NCI-H1417 (cell line): Measurements from ENCODE around the gene LOXL3.
A peak's percentile ranks its signal among the peaks of the same experiment; 100 is the strongest.

Experiments
- DNase-seq, 3 experiments: peaks; one replicate each; lab custom pipeline; 2025; lab: John Stamatoyannopoulos, UW

LOXL3 gene

GRCh38 chr2:74528600-74529356, 25.0 kb downstream of the LOXL3 start:
- DNase-seq: no peak

- DNase-seq: no peak
These were observed 26.0 kb downstream of the LOXL3 start for GRCh38 chr2:74527741-74528140.

GRCh38 chr2:74526649-74527230, 27.0 kb downstream of the LOXL3 start:
- DNase-seq: no peak

GRCh38 chr2:74525717-74526648, 27.8 kb downstream of the LOXL3 start, which contains the start of gene DQX1:
Gene DQX1 (minus strand): TSS chr2:74526231. CDS start chr2:74525729, 502 bp downstream.
- DNase-seq: peak in 1 of 3 experiments; percentile 39

- DNase-seq: no peak
These were observed 28.6 kb downstream of the LOXL3 start for GRCh38 chr2:74524955-74525716.

- no peak for DNase-seq
These were observed 29.7 kb downstream of the LOXL3 start for GRCh38 chr2:74524005-74524404.

- no peak for DNase-seq
These were observed 31.2 kb downstream of the LOXL3 start for GRCh38 chr2:74522516-74522915.

GRCh38 chr2:74516650-74517049, 37.1 kb downstream of the LOXL3 start:
- DNase-seq: no peak

GRCh38 chr2:74515981-74516633, 37.6 kb downstream of the LOXL3 start:
- DNase-seq: peak in 1 of 3 experiments; percentile 18

GRCh38 chr2:74515271-74515980, 38.3 kb downstream of the LOXL3 start:
- no peak for DNase-seq

GRCh38 chr2:74514368-74515270, 39.1 kb downstream of the LOXL3 start, which contains the start of gene TLX2:
Gene TLX2 (plus strand): TSS chr2:74514450. CDS start chr2:74514807, 357 bp downstream.
- peak in 2 of 3 experiments; percentile 58 to 65 for DNase-seq

- DNase-seq: peak in 2 of 3 experiments; percentile 60 to 65
These were observed 40.0 kb downstream of the LOXL3 start for GRCh38 chr2:74513605-74514367.

GRCh38 chr2:74512744-74513604, 40.8 kb downstream of the LOXL3 start:
- no peak for DNase-seq

- DNase-seq: no peak
These were observed 42.4 kb downstream of the LOXL3 start for GRCh38 chr2:74511104-74511989.

GRCh38 chr2:74510272-74510671, 43.5 kb downstream of the LOXL3 start:
- DNase-seq: no peak

GRCh38 chr2:74507926-74508520, 45.7 kb downstream of the LOXL3 start:
- DNase-seq: peak in 1 of 3 experiments; percentile 94
